ENCODE measurements around the gene ACTL6B. TPM values are rescaled to one million over a fixed set of nuclear protein-coding genes. Genes with fewer than 3 reads are reported as not detected.

ACTL6B gene
- total and polyA plus RNA-seq, 4 donors, result 16.5 to 89.8 (median 59.1) TPM

GRCh38 chr7:100654908-100655831, 1.1 kb downstream of the ACTL6B start:
- peaks cover 22% of the 10 kb centered on the region for H3K4me1 ChIP-seq (ENCODE audit: control insufficient read depth, insufficient read depth, low read length)
- no peaks in the 10 kb centered on the region for H3K9me3 ChIP-seq (ENCODE audit: control insufficient read depth, insufficient read depth, low read length)
- peaks cover 5% of the 10 kb centered on the region for H3K36me3 ChIP-seq (ENCODE audit: control insufficient read depth, insufficient read depth, low read length)
- H3K27me3 ChIP-seq (ENCODE audit: control insufficient read depth, insufficient read depth, low read length), result peaks cover 17% of the 10 kb centered on the region
- WGBS (ENCODE audit: insufficient coverage), result 57% methylated on average over 12 of the region's 25 CpGs
- peak overlapping the region; percentile 48 for H3K4me3 ChIP-seq (ENCODE audit: low read depth, low read length)
- no peak for DNase-seq (ENCODE audit: low read depth in 4 of 6, low spot score in 6 of 6)
- no peak overlapping the region for H3K27ac ChIP-seq (ENCODE audit: low read depth, low read length)

GRCh38 chr7:100649826-100650565, 6.3 kb downstream of the ACTL6B start:
- 88% methylated on average over 7 of the region's 15 CpGs for WGBS (ENCODE audit: insufficient coverage)
- H3K9me3 ChIP-seq (ENCODE audit: control insufficient read depth, insufficient read depth, low read length), result no peaks in the 10 kb centered on the region
- H3K36me3 ChIP-seq (ENCODE audit: control insufficient read depth, insufficient read depth, low read length), result peaks cover 51% of the 10 kb centered on the region
- H3K27me3 ChIP-seq (ENCODE audit: control insufficient read depth, insufficient read depth, low read length), result peaks cover 3% of the 10 kb centered on the region
- no peak for DNase-seq (ENCODE audit: low read depth in 4 of 6, low spot score in 6 of 6)
- H3K4me1 ChIP-seq (ENCODE audit: control insufficient read depth, insufficient read depth, low read length), result peaks cover 3% of the 10 kb centered on the region
- H3K27ac ChIP-seq (ENCODE audit: low read depth, low read length), result no peak overlapping the region
- no peak overlapping the region for H3K4me3 ChIP-seq (ENCODE audit: low read depth, low read length)

GRCh38 chr7:100642534-100642907, 13.7 kb downstream of the ACTL6B start:
- no peak for DNase-seq (ENCODE audit: low read depth in 4 of 6, low spot score in 6 of 6)
- Histone ChIP-seq H3K27ac (ENCODE audit: low read depth, low read length) (no peak overlapping the region), H3K4me1 (ENCODE audit: control insufficient read depth, insufficient read depth, low read length) (no peaks in the 10 kb centered on the region), H3K27me3 (ENCODE audit: control insufficient read depth, insufficient read depth, low read length) (no peaks in the 10 kb centered on the region), H3K36me3 (ENCODE audit: control insufficient read depth, insufficient read depth, low read length) (peaks cover 36% of the 10 kb centered on the region), H3K9me3 (ENCODE audit: control insufficient read depth, insufficient read depth, low read length) (no peaks in the 10 kb centered on the region), H3K4me3 (ENCODE audit: low read depth, low read length) (no peak overlapping the region)
- 39% methylated on average over 11 of the region's 11 CpGs for WGBS (ENCODE audit: insufficient coverage)

- Histone ChIP-seq H3K36me3 (ENCODE audit: control insufficient read depth, insufficient read depth, low read length) (peaks cover 31% of the 10 kb centered on the region), H3K27me3 (ENCODE audit: control insufficient read depth, insufficient read depth, low read length) (no peaks in the 10 kb centered on the region), H3K4me3 (ENCODE audit: low read depth, low read length) (no peak overlapping the region), H3K9me3 (ENCODE audit: control insufficient read depth, insufficient read depth, low read length) (no peaks in the 10 kb centered on the region), H3K27ac (ENCODE audit: low read depth, low read length) (no peak overlapping the region), H3K4me1 (ENCODE audit: control insufficient read depth, insufficient read depth, low read length) (no peaks in the 10 kb centered on the region)
- no peak for DNase-seq (ENCODE audit: low read depth in 4 of 6, low spot score in 6 of 6)
- 70% methylated on average over 10 of the region's 10 CpGs for WGBS (ENCODE audit: insufficient coverage)
Observed at GRCh38 chr7:100641860-100642533, 14.3 kb downstream of the ACTL6B start.

- Histone ChIP-seq H3K9me3 (ENCODE audit: control insufficient read depth, insufficient read depth, low read length) (no peaks in the 10 kb centered on the region), H3K4me3 (ENCODE audit: low read depth, low read length) (no peak within 1 kb of the TSS), H3K27ac (ENCODE audit: low read depth, low read length) (no peak within 1 kb of the TSS), H3K4me1 (ENCODE audit: control insufficient read depth, insufficient read depth, low read length) (no peaks in the 10 kb centered on the region), H3K36me3 (ENCODE audit: control insufficient read depth, insufficient read depth, low read length) (peaks cover 25% of the 10 kb centered on the region), H3K27me3 (ENCODE audit: control insufficient read depth, insufficient read depth, low read length) (no peaks in the 10 kb centered on the region)
- no peak for DNase-seq (ENCODE audit: low read depth in 4 of 6, low spot score in 6 of 6)
- WGBS (ENCODE audit: insufficient coverage), result 65% methylated on average over 7 of the region's 10 CpGs
Observed at GRCh38 chr7:100641463-100641859, 14.8 kb downstream of the ACTL6B start, which contains the start of gene TFR2. TSS of gene TFR2 (minus strand) at chr7:100641552. CDS start at chr7:100641509, 43 bp downstream.

GRCh38 chr7:100640517-100641440, 15.5 kb downstream of the ACTL6B start:
- Histone ChIP-seq H3K9me3 (ENCODE audit: control insufficient read depth, insufficient read depth, low read length) (no peaks in the 10 kb centered on the region), H3K27ac (ENCODE audit: low read depth, low read length) (no peak overlapping the region), H3K36me3 (ENCODE audit: control insufficient read depth, insufficient read depth, low read length) (peaks cover 19% of the 10 kb centered on the region), H3K27me3 (ENCODE audit: control insufficient read depth, insufficient read depth, low read length) (no peaks in the 10 kb centered on the region), H3K4me1 (ENCODE audit: control insufficient read depth, insufficient read depth, low read length) (no peaks in the 10 kb centered on the region), H3K4me3 (ENCODE audit: low read depth, low read length) (no peak overlapping the region)
- 80% methylated on average over 13 of the region's 24 CpGs for WGBS (ENCODE audit: insufficient coverage)
- no peak for DNase-seq (ENCODE audit: low read depth in 4 of 6, low spot score in 6 of 6)

GRCh38 chr7:100639995-100640516, 16.2 kb downstream of the ACTL6B start:
- peaks cover 13% of the 10 kb centered on the region for H3K36me3 ChIP-seq (ENCODE audit: control insufficient read depth, insufficient read depth, low read length)
- WGBS (ENCODE audit: insufficient coverage), result 71% methylated on average over 16 of the region's 17 CpGs
- H3K27me3 ChIP-seq (ENCODE audit: control insufficient read depth, insufficient read depth, low read length), result no peaks in the 10 kb centered on the region
- DNase-seq (ENCODE audit: low read depth in 4 of 6, low spot score in 6 of 6), result no peak
- no peak overlapping the region for H3K4me3 ChIP-seq (ENCODE audit: low read depth, low read length)
- no peaks in the 10 kb centered on the region for H3K4me1 ChIP-seq (ENCODE audit: control insufficient read depth, insufficient read depth, low read length)
- H3K27ac ChIP-seq (ENCODE audit: low read depth, low read length), result no peak overlapping the region
- H3K9me3 ChIP-seq (ENCODE audit: control insufficient read depth, insufficient read depth, low read length), result no peaks in the 10 kb centered on the region

GRCh38 chr7:100632951-100633717, 23.1 kb downstream of the ACTL6B start:
- no peak overlapping the region for H3K27ac ChIP-seq (ENCODE audit: low read depth, low read length)
- DNase-seq (ENCODE audit: low read depth in 4 of 6, low spot score in 6 of 6), result peak in 3 of 6 donors; percentile 19 to 65 (median 65)
- WGBS (ENCODE audit: insufficient coverage), result 2% methylated on average over 67 of the region's 72 CpGs
- peak overlapping the region; percentile 35 for H3K4me3 ChIP-seq (ENCODE audit: low read depth, low read length)
- H3K9me3 ChIP-seq (ENCODE audit: control insufficient read depth, insufficient read depth, low read length), result no peaks in the 10 kb centered on the region
- H3K4me1 ChIP-seq (ENCODE audit: control insufficient read depth, insufficient read depth, low read length), result peaks cover 13% of the 10 kb centered on the region
- peaks cover 9% of the 10 kb centered on the region for H3K27me3 ChIP-seq (ENCODE audit: control insufficient read depth, insufficient read depth, low read length)
- H3K36me3 ChIP-seq (ENCODE audit: control insufficient read depth, insufficient read depth, low read length), result peaks cover 12% of the 10 kb centered on the region
